Measurements from ENCODE around the gene PC.

DNA sequence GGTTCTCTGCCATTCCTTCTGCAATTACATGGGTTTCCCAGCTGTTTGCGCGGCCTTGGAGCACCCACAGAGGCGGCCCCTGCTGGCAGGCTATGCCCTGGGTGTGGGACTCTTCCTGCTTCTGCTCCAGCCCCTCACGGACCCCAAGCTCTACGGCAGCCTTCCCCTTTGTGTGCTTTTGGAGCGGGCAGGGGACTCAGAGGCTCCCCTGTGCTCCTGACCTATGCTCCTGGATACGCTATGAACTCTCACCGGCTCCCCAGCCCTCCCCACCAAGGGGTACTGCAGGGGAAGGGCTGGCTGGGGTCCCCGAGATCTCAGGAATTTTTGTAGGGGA is 112.3 kb downstream of the PC start:
- TF ChIP-seq CTCF (IDR thresholded peaks at IDR 0.05; ENCODE audit: extremely low read depth in 1 of 2, insufficient read depth in 1 of 2, low read depth in 1 of 2, low read length in 2 of 2), result no peak
- no peak for TF ChIP-seq EZH2 (IDR thresholded peaks at IDR 0.05; ENCODE audit: borderline replicate concordance, low read depth, low read length, severe bottlenecking)
- no peak for TF ChIP-seq POLR2A (IDR thresholded peaks at IDR 0.05; ENCODE audit: low read depth, low read length)
- TF ChIP-seq MAX (IDR thresholded peaks at IDR 0.05; ENCODE audit: insufficient read depth, insufficient read length), result no peak
- no peak for TF ChIP-seq POLR2AphosphoS5 (IDR thresholded peaks at IDR 0.05; ENCODE audit: insufficient read depth, low read depth, low read length)
- no peak for TF ChIP-seq MYC (IDR thresholded peaks at IDR 0.05; ENCODE audit: low read depth, low read length)
- no peak for TF ChIP-seq FOS (IDR thresholded peaks at IDR 0.05; ENCODE audit: borderline replicate concordance, insufficient read depth, low read length)

Data from endothelial cell of umbilical vein (primary cell).